ENCODE data around the gene ITGA1. TPM values are rescaled to one million over a fixed set of nuclear protein-coding genes. Genes with fewer than 3 reads are reported as not detected.

ITGA1 gene
- total RNA-seq, 1 experiment from 2014 or later = 1.6 TPM

DNA sequence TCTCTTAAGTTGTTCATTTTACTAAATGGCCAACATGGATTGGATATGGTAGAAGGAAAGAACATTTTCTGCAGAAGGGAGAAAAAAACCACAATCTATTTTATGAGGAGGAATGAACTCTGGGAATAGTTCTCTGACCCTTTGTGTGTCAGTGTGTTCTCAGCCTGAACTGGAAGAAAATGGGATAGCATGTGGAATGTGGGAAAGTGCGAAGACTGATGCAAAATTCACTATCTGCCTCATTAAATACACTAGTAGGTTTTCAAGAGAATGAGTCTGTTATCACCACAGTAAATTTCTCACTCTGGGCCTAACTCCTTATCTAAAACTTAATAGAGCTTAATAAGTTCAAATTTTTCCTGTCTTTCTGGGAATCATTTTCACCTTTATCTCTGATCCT is 22.7 kb downstream of the ITGA1 start:
- POLR2A ChIA-PET = no interaction called here
- DNase-seq (ENCODE audit: low read depth, low spot score) (no peak), ATAC-seq (no peak)
- no peak for TF ChIP-seq POLR2AphosphoS5 (IDR thresholded peaks at IDR 0.05; ENCODE audit: low read depth, low read length)
- TF ChIP-seq SIN3A (IDR thresholded peaks at IDR 0.05; ENCODE audit: borderline replicate concordance, insufficient read depth, low read depth, low read length) = no peak
- TF ChIP-seq, protein P1, sequence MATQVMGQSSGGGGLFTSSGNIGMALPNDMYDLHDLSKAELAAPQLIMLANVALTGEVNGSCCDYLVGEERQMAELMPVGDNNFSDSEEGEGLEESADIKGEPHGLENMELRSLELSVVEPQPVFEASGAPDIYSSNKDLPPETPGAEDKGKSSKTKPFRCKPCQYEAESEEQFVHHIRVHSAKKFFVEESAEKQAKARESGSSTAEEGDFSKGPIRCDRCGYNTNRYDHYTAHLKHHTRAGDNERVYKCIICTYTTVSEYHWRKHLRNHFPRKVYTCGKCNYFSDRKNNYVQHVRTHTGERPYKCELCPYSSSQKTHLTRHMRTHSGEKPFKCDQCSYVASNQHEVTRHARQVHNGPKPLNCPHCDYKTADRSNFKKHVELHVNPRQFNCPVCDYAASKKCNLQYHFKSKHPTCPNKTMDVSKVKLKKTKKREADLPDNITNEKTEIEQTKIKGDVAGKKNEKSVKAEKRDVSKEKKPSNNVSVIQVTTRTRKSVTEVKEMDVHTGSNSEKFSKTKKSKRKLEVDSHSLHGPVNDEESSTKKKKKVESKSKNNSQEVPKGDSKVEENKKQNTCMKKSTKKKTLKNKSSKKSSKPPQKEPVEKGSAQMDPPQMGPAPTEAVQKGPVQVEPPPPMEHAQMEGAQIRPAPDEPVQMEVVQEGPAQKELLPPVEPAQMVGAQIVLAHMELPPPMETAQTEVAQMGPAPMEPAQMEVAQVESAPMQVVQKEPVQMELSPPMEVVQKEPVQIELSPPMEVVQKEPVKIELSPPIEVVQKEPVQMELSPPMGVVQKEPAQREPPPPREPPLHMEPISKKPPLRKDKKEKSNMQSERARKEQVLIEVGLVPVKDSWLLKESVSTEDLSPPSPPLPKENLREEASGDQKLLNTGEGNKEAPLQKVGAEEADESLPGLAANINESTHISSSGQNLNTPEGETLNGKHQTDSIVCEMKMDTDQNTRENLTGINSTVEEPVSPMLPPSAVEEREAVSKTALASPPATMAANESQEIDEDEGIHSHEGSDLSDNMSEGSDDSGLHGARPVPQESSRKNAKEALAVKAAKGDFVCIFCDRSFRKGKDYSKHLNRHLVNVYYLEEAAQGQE (IDR thresholded peaks at IDR 0.05; ENCODE audit: insufficient read depth in 1 of 2, low read depth in 2 of 2, low read length in 1 of 2) = no peak
- TF ChIP-seq TCF7L2 (IDR thresholded peaks at IDR 0.05; ENCODE audit: low read depth, low read length) = no peak
- TF ChIP-seq, protein P2, sequence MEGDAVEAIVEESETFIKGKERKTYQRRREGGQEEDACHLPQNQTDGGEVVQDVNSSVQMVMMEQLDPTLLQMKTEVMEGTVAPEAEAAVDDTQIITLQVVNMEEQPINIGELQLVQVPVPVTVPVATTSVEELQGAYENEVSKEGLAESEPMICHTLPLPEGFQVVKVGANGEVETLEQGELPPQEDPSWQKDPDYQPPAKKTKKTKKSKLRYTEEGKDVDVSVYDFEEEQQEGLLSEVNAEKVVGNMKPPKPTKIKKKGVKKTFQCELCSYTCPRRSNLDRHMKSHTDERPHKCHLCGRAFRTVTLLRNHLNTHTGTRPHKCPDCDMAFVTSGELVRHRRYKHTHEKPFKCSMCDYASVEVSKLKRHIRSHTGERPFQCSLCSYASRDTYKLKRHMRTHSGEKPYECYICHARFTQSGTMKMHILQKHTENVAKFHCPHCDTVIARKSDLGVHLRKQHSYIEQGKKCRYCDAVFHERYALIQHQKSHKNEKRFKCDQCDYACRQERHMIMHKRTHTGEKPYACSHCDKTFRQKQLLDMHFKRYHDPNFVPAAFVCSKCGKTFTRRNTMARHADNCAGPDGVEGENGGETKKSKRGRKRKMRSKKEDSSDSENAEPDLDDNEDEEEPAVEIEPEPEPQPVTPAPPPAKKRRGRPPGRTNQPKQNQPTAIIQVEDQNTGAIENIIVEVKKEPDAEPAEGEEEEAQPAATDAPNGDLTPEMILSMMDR (IDR thresholded peaks at IDR 0.05) = no peak
- Histone ChIP-seq H3K36me3 (ENCODE audit: control insufficient read depth, insufficient read depth, low read length) (no peaks in the 10 kb centered on the region; the same call in 1 of the 2 replicates), H3K4me3 (ENCODE audit: low read depth in 2 of 2, low read length in 2 of 2) (no peak overlapping the region), H3K27ac (ENCODE audit: low read length) (no peak overlapping the region), H3K27me3 (ENCODE audit: control insufficient read depth, insufficient read depth, low read length) (no peaks in the 10 kb centered on the region), H3K4me1 (ENCODE audit: control insufficient read depth, insufficient read depth, low read length) (no peaks in the 10 kb centered on the region), H3K9me3 (ENCODE audit: control insufficient read depth, insufficient read depth, low read depth, low read length) (no peaks in the 10 kb centered on the region)
- BruUV-seq (replicated peaks) = no TSS peak
- intact Hi-C loops (cut with micrococcal nuclease; ENCODE audit: unreplicated experiment) = no loop called here
- in situ Hi-C loops (cut with HindIII; ENCODE audit: low pct_unique_long_range_greater_than_20kb, low sequenced_read_pairs) = no loop called here
- CTCF ChIA-PET = no interaction called here

DNA sequence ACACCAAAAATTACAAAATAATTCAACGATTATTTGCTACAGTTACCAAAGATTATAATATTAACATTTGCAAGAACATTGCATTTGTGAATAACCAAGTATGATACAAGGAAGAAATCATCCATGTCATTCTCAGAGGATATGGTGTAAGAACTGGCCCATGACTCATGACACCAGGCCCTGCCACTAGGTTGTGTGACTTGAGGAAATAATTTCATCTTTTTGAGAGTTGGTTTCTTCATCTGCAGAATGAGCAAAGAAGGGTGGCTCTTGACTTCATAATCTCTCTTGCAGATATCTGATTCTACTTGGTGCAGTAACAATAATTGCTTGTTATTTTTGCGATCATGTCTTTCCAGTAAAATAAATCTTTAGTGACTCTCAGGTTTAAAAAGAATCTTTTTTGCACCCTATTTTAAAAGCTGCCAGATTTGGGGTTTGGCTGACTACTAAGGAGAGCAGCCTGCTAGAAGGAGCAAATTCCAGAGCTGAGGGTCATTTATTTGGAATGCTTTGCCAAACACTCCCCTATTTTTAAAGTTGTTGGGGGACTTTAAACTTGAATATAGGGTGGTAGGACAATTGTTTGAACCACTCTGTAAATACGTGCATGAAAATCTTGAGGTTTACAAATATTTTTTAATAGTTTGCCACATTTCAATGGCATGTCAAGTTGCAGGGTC is 23.5 kb downstream of the ITGA1 start:
- no peaks in the 10 kb centered on the region for H3K9me3 ChIP-seq (ENCODE audit: control insufficient read depth, insufficient read depth, low read depth, low read length)
- no peaks in the 10 kb centered on the region; the same call in 1 of the 2 replicates for H3K27me3 ChIP-seq (ENCODE audit: control insufficient read depth, insufficient read depth, low read length)
- TF ChIP-seq SIN3A (IDR thresholded peaks at IDR 0.05; ENCODE audit: borderline replicate concordance, insufficient read depth, low read depth, low read length) = no peak
- no peak for TF ChIP-seq POLR2AphosphoS5 (IDR thresholded peaks at IDR 0.05; ENCODE audit: low read depth, low read length)
- TF ChIP-seq, protein P2 (IDR thresholded peaks at IDR 0.05) = no peak
- no peak for TF ChIP-seq TCF7L2 (IDR thresholded peaks at IDR 0.05; ENCODE audit: low read depth, low read length)
- TF ChIP-seq, protein P1 (IDR thresholded peaks at IDR 0.05; ENCODE audit: insufficient read depth in 1 of 2, low read depth in 2 of 2, low read length in 1 of 2) = no peak
- H3K36me3 ChIP-seq (ENCODE audit: control insufficient read depth, insufficient read depth, low read length) = no peaks in the 10 kb centered on the region
- H3K4me1 ChIP-seq (ENCODE audit: control insufficient read depth, insufficient read depth, low read length) = no peaks in the 10 kb centered on the region
- ChIA-PET CTCF (no interaction called here), POLR2A (no interaction called here)
- BruUV-seq (replicated peaks) = no TSS peak
- DNase-seq (ENCODE audit: low read depth, low spot score) = no peak
- ATAC-seq = no peak
- in situ Hi-C loops (cut with HindIII; ENCODE audit: low pct_unique_long_range_greater_than_20kb, low sequenced_read_pairs) = no loop called here
- intact Hi-C loops (cut with micrococcal nuclease; ENCODE audit: unreplicated experiment) = no loop called here
- H3K27ac ChIP-seq (ENCODE audit: low read length) = no peak overlapping the region
- no peak overlapping the region for H3K4me3 ChIP-seq (ENCODE audit: low read depth in 2 of 2, low read length in 2 of 2)

All from Panc1 (cell line).